Measurements from ENCODE around the gene KIF21A. TPM values are rescaled to one million over a fixed set of nuclear protein-coding genes. Genes with fewer than 3 reads are reported as not detected.
"Not testable (repeated sequence)": the region's sequence is repeated elsewhere in the genome, so short reads cannot be mapped to it uniquely, and the experiment has no call there.

KIF21A gene
- total RNA-seq, 6 experiments from 2014 or later = 0.55 to 2.7 (median 0.83) TPM

- no peak for DNase-seq
Measured at GRCh38 chr12:39297891-39298290, 145.0 kb downstream of the KIF21A start.

GRCh38 chr12:39296496-39296895, 146.4 kb downstream of the KIF21A start:
- Mint-ChIP-seq H3K4me3 (no peak overlapping the region), H3K4me1 (ENCODE audit: low read depth) (no peaks in the 10 kb centered on the region), H3K9me3 (peaks cover 18% of the 10 kb centered on the region), H3K27ac (no peak overlapping the region), H3K36me3 (ENCODE audit: low read depth) (no peaks in the 10 kb centered on the region), H3K27me3 (ENCODE audit: insufficient read depth) (no peaks in the 10 kb centered on the region)
- no peak for DNase-seq
- TF ChIP-seq CTCF (IDR thresholded peaks at IDR 0.05) = no peak

More at GRCh38 chr12:39297891-39298290, 145.0 kb downstream of the KIF21A start:
- Mint-ChIP-seq H3K9me3 (peaks cover 11% of the 10 kb centered on the region), H3K4me1 (ENCODE audit: low read depth) (no peaks in the 10 kb centered on the region), H3K27ac (no peak overlapping the region), H3K27me3 (ENCODE audit: insufficient read depth) (no peaks in the 10 kb centered on the region), H3K36me3 (ENCODE audit: low read depth) (no peaks in the 10 kb centered on the region), H3K4me3 (no peak overlapping the region)
- TF ChIP-seq CTCF (IDR thresholded peaks at IDR 0.05) = no peak

- H3K4me1 Mint-ChIP-seq (ENCODE audit: low read depth); H3K27me3 Mint-ChIP-seq (ENCODE audit: insufficient read depth); H3K4me3 Mint-ChIP-seq; H3K36me3 Mint-ChIP-seq (ENCODE audit: low read depth); H3K27ac Mint-ChIP-seq; DNase-seq: not testable (repeated sequence)
- peaks cover 18% of the 10 kb centered on the region for H3K9me3 Mint-ChIP-seq
Measured at GRCh38 chr12:39295593-39295992, 147.3 kb downstream of the KIF21A start.

GRCh38 chr12:39294715-39295114, 148.2 kb downstream of the KIF21A start:
- no peak for TF ChIP-seq CTCF (IDR thresholded peaks at IDR 0.05)
- no peaks in the 10 kb centered on the region for H3K36me3 Mint-ChIP-seq (ENCODE audit: low read depth)
- DNase-seq = no peak
- H3K9me3 Mint-ChIP-seq = peaks cover 24% of the 10 kb centered on the region
- H3K4me1 Mint-ChIP-seq (ENCODE audit: low read depth) = no peaks in the 10 kb centered on the region
- H3K27ac Mint-ChIP-seq = no peak overlapping the region
- no peak overlapping the region for H3K4me3 Mint-ChIP-seq
- no peaks in the 10 kb centered on the region for H3K27me3 Mint-ChIP-seq (ENCODE audit: insufficient read depth)

GRCh38 chr12:39292125-39292630, 150.7 kb downstream of the KIF21A start:
- H3K36me3 Mint-ChIP-seq (ENCODE audit: low read depth) = no peaks in the 10 kb centered on the region
- H3K4me1 Mint-ChIP-seq (ENCODE audit: low read depth) = no peaks in the 10 kb centered on the region
- no peak overlapping the region for H3K27ac Mint-ChIP-seq
- DNase-seq = no peak
- no peak overlapping the region for H3K4me3 Mint-ChIP-seq
- peaks cover 27% of the 10 kb centered on the region for H3K9me3 Mint-ChIP-seq
- no peak for TF ChIP-seq CTCF (IDR thresholded peaks at IDR 0.05)
- no peaks in the 10 kb centered on the region for H3K27me3 Mint-ChIP-seq (ENCODE audit: insufficient read depth)

GRCh38 chr12:39287817-39288216, 155.1 kb downstream of the KIF21A start:
- H3K4me1 Mint-ChIP-seq (ENCODE audit: low read depth) = no peaks in the 10 kb centered on the region
- no peaks in the 10 kb centered on the region for H3K36me3 Mint-ChIP-seq (ENCODE audit: low read depth)
- H3K9me3 Mint-ChIP-seq = peaks cover 20% of the 10 kb centered on the region
- no peak for DNase-seq
- H3K4me3 Mint-ChIP-seq = no peak overlapping the region
- H3K27me3 Mint-ChIP-seq (ENCODE audit: insufficient read depth) = no peaks in the 10 kb centered on the region; the same call in 1 of the 2 replicates
- H3K27ac Mint-ChIP-seq = no peak overlapping the region
- no peak for TF ChIP-seq CTCF (IDR thresholded peaks at IDR 0.05)

All from HFFc6 (cell line).